A549 (cell line): ENCODE data around the gene ELAC2. TPM values are rescaled to one million over a fixed set of nuclear protein-coding genes. Genes with fewer than 3 reads are reported as not detected.

ENCODE experiments used
- ATAC-seq, 2 experiments: fragments of 200-7000 bp in 1 of 2; fragments of >200 bp in 1 of 2; cut with Nextera tagmentation in 1 of 2; cut with Tn5 transposase in 1 of 2; 3 replicates each; pipeline versions ENCODE4 v1.8.0 to v1.9.1; 2018 to 2020; ENCODE audit warnings: mild to moderate bottlenecking in 1 of 2, moderate library complexity in 1 of 2
- CTCF ChIA-PET: fragments of 300-600 bp; sonication (Branson Sonifier 250); formaldehyde crosslinking; extraction: SDS; loops from one replicate; lab custom pipeline; 2021; ENCODE audit warnings: antibody characterized with exemption, inconsistent platforms; lab: Yijun Ruan, JAX
- POLR2A ChIA-PET: fragments of 350-600 bp; formaldehyde crosslinking; extraction: SDS; loops from one replicate; lab custom pipeline; 2021; ENCODE audit warnings: antibody characterized with exemption, inconsistent platforms; lab: Yijun Ruan, JAX
- DNase-seq, 2 experiments: peaks; one replicate each; pipeline versions ENCODE4 v3.0.0 to v3.0.0-alpha.2; 2011 to 2016; ENCODE audit warnings: low read depth in 1 of 2, low spot score in 1 of 2
- FAIRE-seq: peaks from 2 replicates; lab custom pipeline; 2011; peaks lifted over from hg19 to GRCh38; lab: Jason Lieb, UNC
- H3K27ac ChIP-seq, 2 experiments: fragments of >200 bp; sonication (Bioruptor Twin); formaldehyde crosslinking; 3 replicates each; pipeline ENCODE4 v1.5.1; 2016 to 2017
- H3K4me1 ChIP-seq: fragments of >200 bp; sonication (Bioruptor Twin); formaldehyde crosslinking; 3 replicates; pipeline ENCODE4 v1.6.1; 2016
- H3K4me2 ChIP-seq: fragments of >200 bp; sonication (Bioruptor Twin); formaldehyde crosslinking; 3 replicates; pipeline ENCODE4 v1.6.1; 2016
- H3K4me3 ChIP-seq: fragments of >200 bp; sonication (Bioruptor Twin); formaldehyde crosslinking; 3 replicates; pipeline ENCODE4 v1.5.1; 2016
- H3K9me3 ChIP-seq: fragments of >200 bp; sonication (Bioruptor Twin); formaldehyde crosslinking; 3 replicates; pipeline ENCODE4 v1.6.1; 2016
- BCL3 ChIP-seq: fragments of >200 bp; sonication (Bioruptor Twin); formaldehyde crosslinking; IDR thresholded peaks from 3 replicates; pipeline ENCODE4 v1.6.1; 2016
- CBX8 ChIP-seq: fragments of 200-600 bp; sonication (generic); IDR thresholded peaks from 2 replicates; pipeline ENCODE4 v1.6.1; 2016
- CEBPB ChIP-seq, 2 experiments: fragments of >200 bp in 1 of 2; sonication (Bioruptor Twin) in 1 of 2; formaldehyde crosslinking in 1 of 2; IDR thresholded peaks; 2 replicates each; pipeline ENCODE4 v1.6.1; 2012 to 2016
- CTCF ChIP-seq: fragments of >200 bp; sonication (Bioruptor Twin); formaldehyde crosslinking; IDR thresholded peaks from 3 replicates; pipeline ENCODE4 v1.5.1; 2016
- EHF ChIP-seq: fragments of 250-450 bp; sonication (Bioruptor Pico); IDR thresholded peaks from 2 replicates; pipeline ENCODE4 v1.5.0; 2020; ENCODE audit warnings: mild to moderate bottlenecking
- ELK1 ChIP-seq: fragments of 150-350 bp; IDR thresholded peaks from 2 replicates; pipeline ENCODE4 v1.6.1; 2014; ENCODE audit warnings: low read depth, mild to moderate bottlenecking, low read length
- ESRRA ChIP-seq: fragments of 150-350 bp; IDR thresholded peaks from 2 replicates; pipeline ENCODE4 v1.6.1; 2014; ENCODE audit warnings: mild to moderate bottlenecking, low read length, borderline replicate concordance
- FOSB ChIP-seq: fragments of 250-450 bp; sonication (Bioruptor Pico); IDR thresholded peaks from 2 replicates; pipeline ENCODE4 v1.5.0; 2020; ENCODE audit warnings: mild to moderate bottlenecking, moderate library complexity
- HDAC2 ChIP-seq: fragments of 200-600 bp; sonication (generic); IDR thresholded peaks from 2 replicates; pipeline ENCODE4 v1.6.1; 2016
- HMGXB4 ChIP-seq: fragments of 250-450 bp; sonication (Bioruptor Pico); IDR thresholded peaks from 2 replicates; pipeline ENCODE4 v1.5.0; 2021; ENCODE audit warnings: mild to moderate bottlenecking, moderate library complexity, borderline replicate concordance
- HOXB13 ChIP-seq: fragments of 250-450 bp; sonication (Bioruptor Pico); IDR thresholded peaks from 2 replicates; pipeline ENCODE4 v1.5.0; 2020; ENCODE audit warnings: low read depth, mild to moderate bottlenecking, moderate library complexity
- NR3C1 ChIP-seq: fragments of >200 bp; sonication (Bioruptor Twin); formaldehyde crosslinking; IDR thresholded peaks from 3 replicates; pipeline ENCODE4 v1.6.1; 2017
- SMC3 ChIP-seq: fragments of >200 bp; sonication (Bioruptor Twin); formaldehyde crosslinking; IDR thresholded peaks from 3 replicates; pipeline ENCODE4 v1.6.1; 2018; ENCODE audit warnings: inconsistent platforms
- SREBF2 ChIP-seq: fragments of 450-650 bp; IDR thresholded peaks from 2 replicates; pipeline ENCODE4 v1.6.1; 2014; ENCODE audit warnings: mild to moderate bottlenecking, moderate library complexity
- ZNF302 ChIP-seq: fragments of 250-450 bp; sonication (Bioruptor Pico); IDR thresholded peaks from 2 replicates; pipeline ENCODE4 v1.9.0; 2021; ENCODE audit warnings: inconsistent platforms, mild to moderate bottlenecking, moderate library complexity
- ZSCAN20 ChIP-seq: fragments of 250-450 bp; sonication (Bioruptor Pico); IDR thresholded peaks from 2 replicates; pipeline ENCODE4 v1.8.0; 2022; ENCODE audit warnings: mild to moderate bottlenecking, moderate library complexity
- WGBS: methylation state at CpG from one replicate; pipeline ENCODE4 v1.1.6; 2017; ENCODE audit errors: missing lambda C conversion rate; 5-methylcytosine and 5-hydroxymethylcytosine counted together
- polyA plus RNA-seq, 4 experiments: library from polyadenylated mRNA; depleted of rRNA in 3 of 4; stranded (reverse); fragments of >200 nt; fragmentation: RNase III in 1 of 4; extraction: RNeasy Plus Mini Kit Qiagen cat#74134 plus additional on column Dnase treatment in 1 of 4; gene quantifications; 2 replicates in 3 of 4; 3 replicates in 1 of 4; pipeline ENCODE4 v1.2.3, GENCODE V29; 2011 to 2017

The ELAC2 gene
- polyA plus RNA-seq, 2 of the 4 experiments (the other 2 are of a cell fraction): 97.9 to 106 TPM

DNA sequence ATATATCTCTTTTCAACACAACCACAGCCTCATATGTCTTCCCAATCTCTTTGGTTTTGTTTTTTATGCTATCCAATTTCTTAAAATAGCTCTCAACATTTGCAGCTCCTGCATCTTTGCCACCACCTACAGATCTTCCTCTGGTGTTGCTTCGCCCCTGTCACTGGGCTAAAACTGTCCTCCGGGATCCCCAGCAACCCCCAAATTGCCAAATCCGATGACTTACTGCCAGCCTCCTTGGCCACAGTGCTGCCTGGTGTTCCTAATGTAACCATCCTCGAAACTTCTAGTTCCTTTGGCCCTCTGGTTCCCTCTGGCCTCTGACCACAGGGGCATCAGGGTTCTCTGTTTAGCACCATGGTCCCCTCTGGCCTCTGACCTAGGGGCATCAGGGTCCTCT, 70.8 kb downstream of the ELAC2 start:
- POLR2A ChIA-PET: no interaction called here
- CTCF ChIA-PET: interaction anchor here (0.6 to 1.1 kb wide), 2 partner anchors 55 to 56 kb away, joined by 3 read pairs; no protein-coding TSS in a partner anchor
- H3K9me3 ChIP-seq: no peaks in the 10 kb centered on the region
- H3K4me3 ChIP-seq: no peak overlapping the region
- FAIRE-seq (no peak), DNase-seq (no peak), ATAC-seq (no peak)
- WGBS: 55% methylated on average over 4 of the region's 4 CpGs
- no peak overlapping the region for H3K4me2 ChIP-seq
- TF ChIP-seq HMGXB4 (CRISPR knock-in tag) (no peak), CTCF (no peak), CEBPB (IDR thresholded peaks at IDR 0.05) (no peak), FOSB (CRISPR knock-in tag) (no peak), BCL3 (no peak), EHF (CRISPR knock-in tag) (no peak), CBX8 (no peak), ESRRA (no peak), ELK1 (no peak), HDAC2 (no peak), HOXB13 (CRISPR knock-in tag) (no peak), SREBF2 (no peak), SMC3 (no peak), ZSCAN20 (CRISPR knock-in tag) (no peak), ZNF302 (CRISPR knock-in tag) (no peak), NR3C1 (no peak)
- H3K27ac ChIP-seq: no peak overlapping the region
- H3K4me1 ChIP-seq: no peaks in the 10 kb centered on the region

Other genes with a start within 250 kb of the ELAC2 start
- 4.1 and 4.5 TPM in 2 replicates for gene ARHGAP44, start 228.5 kb downstream of the ELAC2 start, polyA plus RNA-seq (2011; rRNA removed)
- gene ARHGAP44, start 228.5 kb downstream of the ELAC2 start, polyA plus RNA-seq (2017; fragmentation: RNase III; extraction: RNeasy Plus Mini Kit Qiagen cat#74134 plus additional on column Dnase treatment): 3.7 to 5.0 TPM (median 4.2 TPM) in 3 replicates